Measurements from ENCODE around the gene DNAJC24.

Gene DNAJC24

GRCh38 chr11:31449040-31449439 lies 79.4 kb downstream of the DNAJC24 start:
- Histone ChIP-seq H2AFZ (ENCODE audit: low read depth, low read length) (no peak overlapping the region), H3K36me3 (ENCODE audit: insufficient read depth, low read length) (no peaks in the 10 kb centered on the region), H4K20me1 (ENCODE audit: insufficient read depth, low read length) (no peaks in the 10 kb centered on the region), H3K79me2 (ENCODE audit: insufficient read depth, low read length) (no peaks in the 10 kb centered on the region), H3K27me3 (ENCODE audit: insufficient read depth, low read length, poor library complexity) (no peaks in the 10 kb centered on the region), H3K4me3 (ENCODE audit: low read depth in 1 of 2, low read length in 2 of 2) (no peak overlapping the region), H3K27ac (ENCODE audit: low read length) (no peak overlapping the region), H3K4me2 (ENCODE audit: insufficient read depth, low read length) (no peak overlapping the region), H3K9me3 (ENCODE audit: insufficient read depth, low read length, severe bottlenecking) (no peaks in the 10 kb centered on the region), H3K9ac (ENCODE audit: low read depth, low read length) (no peak overlapping the region), H3K4me1 (ENCODE audit: insufficient read depth, low read length) (no peaks in the 10 kb centered on the region)
- DNase-seq (no peak), ATAC-seq (ENCODE audit: insufficient read depth, low read depth) (no peak)
- TF ChIP-seq EZH2 (IDR thresholded peaks at IDR 0.05; ENCODE audit: borderline replicate concordance, low read depth, low read length, severe bottlenecking) (no peak), CTCF (IDR thresholded peaks at IDR 0.05; ENCODE audit: borderline replicate concordance, extremely low read depth, low read length, poor library complexity, severe bottlenecking) (no peak)

GRCh38 chr11:31450841-31451240 lies 81.2 kb downstream of the DNAJC24 start:
- no peak overlapping the region for H3K4me2 ChIP-seq (ENCODE audit: insufficient read depth, low read length)

GRCh38 chr11:31455177-31455576 lies 85.5 kb downstream of the DNAJC24 start:
- H3K4me1 ChIP-seq (ENCODE audit: insufficient read depth, low read length), result no peaks in the 10 kb centered on the region
- peaks cover 3% of the 10 kb centered on the region; the same call in 1 of the 2 replicates for H3K36me3 ChIP-seq (ENCODE audit: insufficient read depth, low read length)
- H4K20me1 ChIP-seq (ENCODE audit: insufficient read depth, low read length), result no peaks in the 10 kb centered on the region
- no peaks in the 10 kb centered on the region for H3K9me3 ChIP-seq (ENCODE audit: insufficient read depth, low read length, severe bottlenecking)
- ATAC-seq (ENCODE audit: insufficient read depth, low read depth), result no peak
- no peak for TF ChIP-seq CTCF (IDR thresholded peaks at IDR 0.05; ENCODE audit: borderline replicate concordance, extremely low read depth, low read length, poor library complexity, severe bottlenecking)
- TF ChIP-seq EZH2 (IDR thresholded peaks at IDR 0.05; ENCODE audit: borderline replicate concordance, low read depth, low read length, severe bottlenecking), result no peak
- H3K9ac ChIP-seq (ENCODE audit: low read depth, low read length), result no peak overlapping the region
- H3K27me3 ChIP-seq (ENCODE audit: insufficient read depth, low read length, poor library complexity), result no peaks in the 10 kb centered on the region
- H2AFZ ChIP-seq (ENCODE audit: low read depth, low read length), result no peak overlapping the region
- DNase-seq, result no peak
- H3K4me3 ChIP-seq (ENCODE audit: low read depth in 1 of 2, low read length in 2 of 2), result no peak overlapping the region
- no peak overlapping the region for H3K4me2 ChIP-seq (ENCODE audit: insufficient read depth, low read length)
- H3K27ac ChIP-seq (ENCODE audit: low read length), result no peak overlapping the region
- H3K79me2 ChIP-seq (ENCODE audit: insufficient read depth, low read length), result no peaks in the 10 kb centered on the region

More at GRCh38 chr11:31450841-31451240, 81.2 kb downstream of the DNAJC24 start:
- Histone ChIP-seq H3K4me1 (ENCODE audit: insufficient read depth, low read length) (no peaks in the 10 kb centered on the region), H3K79me2 (ENCODE audit: insufficient read depth, low read length) (no peaks in the 10 kb centered on the region), H3K9me3 (ENCODE audit: insufficient read depth, low read length, severe bottlenecking) (no peaks in the 10 kb centered on the region), H4K20me1 (ENCODE audit: insufficient read depth, low read length) (no peaks in the 10 kb centered on the region), H3K9ac (ENCODE audit: low read depth, low read length) (no peak overlapping the region), H2AFZ (ENCODE audit: low read depth, low read length) (no peak overlapping the region), H3K36me3 (ENCODE audit: insufficient read depth, low read length) (no peaks in the 10 kb centered on the region), H3K27me3 (ENCODE audit: insufficient read depth, low read length, poor library complexity) (no peaks in the 10 kb centered on the region), H3K4me3 (ENCODE audit: low read depth in 1 of 2, low read length in 2 of 2) (no peak overlapping the region), H3K27ac (ENCODE audit: low read length) (no peak overlapping the region)
- DNase-seq, result no peak
- no peak for ATAC-seq (ENCODE audit: insufficient read depth, low read depth)
- no peak for TF ChIP-seq CTCF (IDR thresholded peaks at IDR 0.05; ENCODE audit: borderline replicate concordance, extremely low read depth, low read length, poor library complexity, severe bottlenecking)
- no peak for TF ChIP-seq EZH2 (IDR thresholded peaks at IDR 0.05; ENCODE audit: borderline replicate concordance, low read depth, low read length, severe bottlenecking)

DNA sequence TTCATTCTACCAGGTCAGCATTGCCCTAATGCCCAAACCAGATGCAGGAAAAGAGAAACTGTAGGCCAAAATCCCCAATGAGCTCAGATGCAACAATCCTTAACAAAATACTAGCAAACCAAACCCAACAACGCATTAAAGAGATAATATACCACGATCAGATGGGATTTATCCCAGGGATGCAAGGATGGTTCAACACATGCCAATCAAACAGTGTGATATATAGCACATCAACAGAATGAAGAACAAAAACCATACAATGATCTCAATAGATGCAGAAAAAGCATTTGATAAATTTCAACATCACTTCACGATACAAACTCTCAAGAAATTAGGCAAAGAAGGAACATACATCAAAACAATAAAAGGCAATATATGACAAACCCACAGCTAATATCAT lies 94.8 kb downstream of the DNAJC24 start:
- H3K4me3 ChIP-seq (ENCODE audit: low read depth in 1 of 2, low read length in 2 of 2), result no peak overlapping the region
- no peak overlapping the region for H3K4me2 ChIP-seq (ENCODE audit: insufficient read depth, low read length)
- no peak overlapping the region for H2AFZ ChIP-seq (ENCODE audit: low read depth, low read length)
- peaks cover 12% of the 10 kb centered on the region; the same call in 1 of the 2 replicates for H3K36me3 ChIP-seq (ENCODE audit: insufficient read depth, low read length)
- DNase-seq (no peak), ATAC-seq (ENCODE audit: insufficient read depth, low read depth) (no peak)
- H3K9me3 ChIP-seq (ENCODE audit: insufficient read depth, low read length, severe bottlenecking), result peaks cover 2% of the 10 kb centered on the region
- no peaks in the 10 kb centered on the region for H4K20me1 ChIP-seq (ENCODE audit: insufficient read depth, low read length)
- H3K4me1 ChIP-seq (ENCODE audit: insufficient read depth, low read length), result no peaks in the 10 kb centered on the region
- H3K27ac ChIP-seq (ENCODE audit: low read length), result no peak overlapping the region
- H3K27me3 ChIP-seq (ENCODE audit: insufficient read depth, low read length, poor library complexity), result no peaks in the 10 kb centered on the region
- no peak overlapping the region for H3K9ac ChIP-seq (ENCODE audit: low read depth, low read length)
- TF ChIP-seq CTCF (IDR thresholded peaks at IDR 0.05; ENCODE audit: borderline replicate concordance, extremely low read depth, low read length, poor library complexity, severe bottlenecking) (no peak), EZH2 (IDR thresholded peaks at IDR 0.05; ENCODE audit: borderline replicate concordance, low read depth, low read length, severe bottlenecking) (no peak)
- H3K79me2 ChIP-seq (ENCODE audit: insufficient read depth, low read length), result peaks cover 3% of the 10 kb centered on the region; the same call in 1 of the 2 replicates
